Cardiac fibroblast (primary cell): Measurements from ENCODE around the gene MAGI3.
"Not testable (repeated sequence)": the region's sequence is repeated elsewhere in the genome, so short reads cannot be mapped to it uniquely, and the experiment has no call there.

ENCODE experiments used
- DNase-seq, 2 donors: peaks; one replicate each; pipeline versions ENCODE4 v3.0.0 to v3.0.0-alpha.2; 2010; ENCODE audit warnings: low read depth in 2 of 2
- H3K4me3 ChIP-seq, 2 donors: replicated peaks in 1 of 2; 1 replicate in 1 of 2; 2 replicates in 1 of 2; pipeline ENCODE4 v1.5.1; 2011; ENCODE audit warnings: low read depth in 2 of 2, low read length in 2 of 2, mild to moderate bottlenecking in 2 of 2, moderate library complexity in 1 of 2
- CTCF ChIP-seq: IDR thresholded peaks from one replicate; pipeline ENCODE4 v1.5.1; 2011; ENCODE audit warnings: low read depth, mild to moderate bottlenecking, low read length, inconsistent platforms

The MAGI3 gene

GRCh38 chr1:113567427-113567826 lies 177.1 kb downstream of the MAGI3 start:
- no peak for TF ChIP-seq CTCF
- no peak for DNase-seq
- H3K4me3 ChIP-seq: no peak overlapping the region

- DNase-seq, H3K4me3 ChIP-seq: not testable (repeated sequence)
Measured at GRCh38 chr1:113575744-113576260, 185.5 kb downstream of the MAGI3 start.

GRCh38 chr1:113576271-113576670 lies 186.0 kb downstream of the MAGI3 start:
- no peak overlapping the region for H3K4me3 ChIP-seq
- TF ChIP-seq CTCF: no peak
- DNase-seq: no peak

- no peak overlapping the region for H3K4me3 ChIP-seq
- TF ChIP-seq CTCF: no peak
- peak; percentile 7 to 11 for DNase-seq
Measured at GRCh38 chr1:113579256-113580018, 189.1 kb downstream of the MAGI3 start.

- no peak for TF ChIP-seq CTCF
- DNase-seq: no peak
- no peak overlapping the region for H3K4me3 ChIP-seq
Measured at GRCh38 chr1:113581323-113581722, 191.0 kb downstream of the MAGI3 start.

- DNase-seq: no peak
- no peak for TF ChIP-seq CTCF
- no peak overlapping the region for H3K4me3 ChIP-seq
Measured at GRCh38 chr1:113582084-113582483, 191.8 kb downstream of the MAGI3 start.

- no peak for TF ChIP-seq CTCF
- DNase-seq: no peak
- no peak overlapping the region for H3K4me3 ChIP-seq
Measured at GRCh38 chr1:113587475-113587874, 197.2 kb downstream of the MAGI3 start.
